T-cell (primary cell): ENCODE results near the gene HOXD13. TPM values are rescaled to one million over a fixed set of nuclear protein-coding genes. Genes with fewer than 3 reads are reported as not detected.

ENCODE experiments used
- ATAC-seq, 4 experiments: fragments of 200-7000 bp in 3 of 4; fragments of 150-1000 bp in 1 of 4; cut with Tn5 transposase; replicated peaks in 1 of 4; 1 replicate in 3 of 4; 2 replicates in 1 of 4; pipeline ENCODE4 v1.10.0; 2021; ENCODE audit warnings: moderate library complexity in 3 of 4, mild to moderate bottlenecking in 2 of 4, moderate number of reproducible peaks in 1 of 4
- CTCF ChIA-PET, 2 donors: fragments of 300-600 bp; sonication (Branson Sonifier 250); formaldehyde crosslinking; loops; one replicate each; lab custom pipeline; 2022; ENCODE audit warnings: antibody characterized with exemption in 2 of 2; lab: Charles Lee
- POLR2A ChIA-PET, 2 donors: fragments of 300-600 bp; sonication (Branson Sonifier 250); formaldehyde crosslinking; loops; one replicate each; lab custom pipeline; 2022; ENCODE audit warnings: antibody characterized with exemption in 2 of 2; lab: Charles Lee
- DNase-seq, 35 experiments: peaks; one replicate each; pipeline versions ENCODE4 v3.0.0 to v3.0.0-alpha.2; 2013 to 2023
- H3K27ac ChIP-seq: one replicate; pipeline ENCODE4 v1.5.1; 2013; ENCODE audit warnings: low read length
- H3K27me3 ChIP-seq, 2 experiments: replicated peaks in 1 of 2; 1 replicate in 1 of 2; 2 replicates in 1 of 2; pipeline versions ENCODE4 v1.6.1 to v1.7.0; 2013; ENCODE audit warnings: low read length in 1 of 2, mixed read lengths in 1 of 2; ENCODE audit not compliant: control insufficient read depth in 2 of 2, insufficient read depth in 2 of 2; ENCODE audit errors: extremely low read depth in 1 of 2
- H3K36me3 ChIP-seq, 2 donors: 1 replicate in 1 of 2; 2 replicates in 1 of 2; pipeline versions ENCODE4 v1.6.1 to v1.7.0; 2013; ENCODE audit warnings: low read length in 1 of 2; ENCODE audit not compliant: control insufficient read depth in 2 of 2, insufficient read depth in 1 of 2; ENCODE audit errors: extremely low read depth in 1 of 2
- H3K4me1 ChIP-seq, 2 experiments: 1 replicate in 1 of 2; 2 replicates in 1 of 2; pipeline versions ENCODE4 v1.6.1 to v1.7.0; 2013; ENCODE audit warnings: low read length in 2 of 2, mixed read lengths in 1 of 2; ENCODE audit not compliant: insufficient read depth in 2 of 2, control insufficient read depth in 1 of 2; ENCODE audit errors: extremely low read depth in 1 of 2
- H3K4me3 ChIP-seq, 2 donors: 1 replicate in 1 of 2; 2 replicates in 1 of 2; pipeline versions ENCODE4 v1.5.1 to v1.7.0; 2013; ENCODE audit warnings: mild to moderate bottlenecking in 2 of 2, low read length in 1 of 2, moderate library complexity in 1 of 2; ENCODE audit not compliant: control insufficient read depth in 1 of 2; ENCODE audit errors: extremely low read depth in 1 of 2
- H3K9me3 ChIP-seq: 2 replicates; pipeline ENCODE4 v1.7.0; 2013
- H3K27ac Mint-ChIP-seq, 2 donors: one replicate each; pipeline ENCODE4 v1.8.0; 2020 to 2021; ENCODE audit warnings: mild to moderate bottlenecking in 2 of 2, mixed read lengths in 2 of 2
- H3K27me3 Mint-ChIP-seq, 2 donors: one replicate each; pipeline ENCODE4 v1.8.0; 2021 to 2022; ENCODE audit warnings: mixed read lengths in 2 of 2
- H3K36me3 Mint-ChIP-seq: one replicate; pipeline ENCODE4 v1.8.0; 2021; ENCODE audit warnings: mixed read lengths
- H3K4me1 Mint-ChIP-seq, 3 donors: one replicate each; pipeline ENCODE4 v1.8.0; 2020 to 2022; ENCODE audit warnings: mixed read lengths in 3 of 3, mild to moderate bottlenecking in 1 of 3
- H3K4me3 Mint-ChIP-seq, 3 donors: one replicate each; pipeline ENCODE4 v1.8.0; 2020 to 2022; ENCODE audit warnings: mild to moderate bottlenecking in 3 of 3, mixed read lengths in 3 of 3, moderate library complexity in 3 of 3
- H3K9me3 Mint-ChIP-seq, 3 donors: one replicate each; pipeline ENCODE4 v1.8.0; 2020 to 2022; ENCODE audit warnings: mixed read lengths in 3 of 3
- WGBS: methylation state at CpG from one replicate; pipeline ENCODE4 v1.1.5; 2013; ENCODE audit warnings: missing lambda C conversion rate; ENCODE audit not compliant: insufficient coverage; 5-methylcytosine and 5-hydroxymethylcytosine counted together
- total RNA-seq, 35 experiments: library from RNA in 6 of 35; stranded (reverse) in 6 of 35; fragments of 120-200 nt in 1 of 35; gene quantifications; one replicate each; pipeline versions ENCODE4 v1.2.1 to v1.2.4 and lab custom pipeline; 2013 to 2026

The HOXD13 gene
- total RNA-seq, 5 donors from 2014 or later (not counting 1 experiment from before 2014, with no cell fraction given) = not detected

- H3K27me3 ChIP-seq = peaks cover 42 to 90% of the 10 kb centered on the region in 2 experiments
- CTCF ChIA-PET = interaction anchor here (0.5 to 1.7 kb wide), 4 partner anchors 9 to 1124 kb away, joined by 3 to 6 read pairs (median 3); no protein-coding TSS in a partner anchor
- Mint-ChIP-seq H3K4me3 (peak overlapping the region in 1 of 3 donors; percentile 69), H3K9me3 (peaks cover 2 to 3% (median 3%) of the 10 kb centered on the region in 3 donors), H3K27ac (no peak overlapping the region), H3K4me1 (peaks cover 9 to 11% (median 10%) of the 10 kb centered on the region in 3 donors), H3K27me3 (peaks cover 76 to 82% of the 10 kb centered on the region in 2 donors), H3K36me3 (peaks cover 3% of the 10 kb centered on the region)
- H3K4me3 ChIP-seq = peak overlapping the region in 1 of 2 donors; percentile 47
- POLR2A ChIA-PET = interaction anchor here in 1 of 2 donors (0.5 kb wide), 1 partner anchor 996 kb away, joined by 3 read pairs; no protein-coding TSS in a partner anchor
- H3K27ac ChIP-seq = no peak overlapping the region
- 16% methylated on average over 40 of the region's 53 CpGs for whole genome bisulfite sequencing
- DNase-seq (no peak), ATAC-seq (no peak)
- peaks cover 0 to 29% of the 10 kb centered on the region in 2 experiments for H3K4me1 ChIP-seq
- H3K9me3 ChIP-seq = no peaks in the 10 kb centered on the region
- H3K36me3 ChIP-seq = no peaks in the 10 kb centered on the region
Observed at GRCh38 chr2:176121190-176122051, 28.9 kb downstream of the HOXD13 start.

- CTCF ChIA-PET = interaction anchor here in 1 of 2 donors (0.5 to 1.7 kb wide), 2 partner anchors 432 to 1123 kb away, joined by 3 read pairs; no protein-coding TSS in a partner anchor
- peaks cover 3% of the 10 kb centered on the region for H3K36me3 Mint-ChIP-seq
- no peak overlapping the region for H3K27ac Mint-ChIP-seq
- DNase-seq (peak in 1 of 35 experiments; percentile 25), ATAC-seq (peak; percentile 8 to 31 (median 16))
- POLR2A ChIA-PET = no interaction called here
- no peaks in the 10 kb centered on the region for H3K36me3 ChIP-seq
- peaks cover 76 to 82% of the 10 kb centered on the region in 2 donors for H3K27me3 Mint-ChIP-seq
- H3K4me3 Mint-ChIP-seq = peak overlapping the region; percentile 34 to 69 (median 49)
- peaks cover 38 to 89% of the 10 kb centered on the region in 2 experiments for H3K27me3 ChIP-seq
- 10% methylated on average over 37 of the region's 47 CpGs for WGBS
- peaks cover 9 to 12% (median 11%) of the 10 kb centered on the region in 3 donors for H3K4me1 Mint-ChIP-seq
- peaks cover 0 to 30% of the 10 kb centered on the region in 2 experiments for H3K4me1 ChIP-seq
- H3K4me3 ChIP-seq = peak overlapping the region; percentile 31 to 79
- no peaks in the 10 kb centered on the region for H3K9me3 ChIP-seq
- H3K9me3 Mint-ChIP-seq = peaks cover 2 to 3% (median 3%) of the 10 kb centered on the region in 3 donors
- H3K27ac ChIP-seq = no peak overlapping the region
Observed at GRCh38 chr2:176122052-176122682, 29.6 kb downstream of the HOXD13 start.

- no peak within 1 kb of the TSS for H3K27ac ChIP-seq
- 7% methylated on average over 70 of the region's 84 CpGs for WGBS
- Mint-ChIP-seq H3K4me1 (peaks cover 9 to 18% (median 15%) of the 10 kb centered on the region in 3 donors), H3K27me3 (peaks cover 79 to 82% of the 10 kb centered on the region in 2 donors), H3K36me3 (peaks cover 3% of the 10 kb centered on the region), H3K9me3 (peaks cover 2 to 3% (median 3%) of the 10 kb centered on the region in 3 donors), H3K27ac (no peak within 1 kb of the TSS), H3K4me3 (peak within 1 kb of the TSS; percentile 34 to 69 (median 49))
- ChIA-PET POLR2A (no interaction called here), CTCF (no interaction called here)
- no peaks in the 10 kb centered on the region for H3K9me3 ChIP-seq
- ATAC-seq = peak; percentile 31 to 62 (median 48)
- H3K4me3 ChIP-seq = peak within 1 kb of the TSS; percentile 31 to 79
- DNase-seq = peak in 5 of 35 experiments; percentile 21 to 38 (median 25)
- peaks cover 0 to 32% of the 10 kb centered on the region in 2 experiments for H3K4me1 ChIP-seq
- peaks cover 40 to 86% of the 10 kb centered on the region in 2 experiments for H3K27me3 ChIP-seq
- H3K36me3 ChIP-seq = no peaks in the 10 kb centered on the region
Observed at GRCh38 chr2:176122683-176123410, 30.3 kb downstream of the HOXD13 start, which contains the start of gene HOXD9. HOXD9 (plus strand) TSS chr2:176122719; CDS start chr2:176122769, 50 bp downstream.

GRCh38 chr2:176123411-176124109 lies 31.0 kb downstream of the HOXD13 start:
- Mint-ChIP-seq H3K36me3 (peaks cover 3% of the 10 kb centered on the region), H3K4me3 (peak overlapping the region in 1 of 3 donors; percentile 69), H3K4me1 (peaks cover 14 to 24% (median 22%) of the 10 kb centered on the region in 3 donors), H3K9me3 (peaks cover 2 to 3% (median 3%) of the 10 kb centered on the region in 3 donors), H3K27me3 (peaks cover 79 to 82% of the 10 kb centered on the region in 2 donors), H3K27ac (peak overlapping the region; percentile 6 to 44)
- ATAC-seq (no peak), DNase-seq (no peak)
- H3K27me3 ChIP-seq = peaks cover 39 to 86% of the 10 kb centered on the region in 2 experiments
- no peak overlapping the region for H3K27ac ChIP-seq
- H3K36me3 ChIP-seq = no peaks in the 10 kb centered on the region
- CTCF ChIA-PET = interaction anchor here in 1 of 2 donors (0.5 to 0.9 kb wide), 3 partner anchors 104 to 1025 kb away, joined by 3 read pairs; no protein-coding TSS in a partner anchor
- peaks cover 0 to 37% of the 10 kb centered on the region in 2 experiments for H3K4me1 ChIP-seq
- H3K4me3 ChIP-seq = peak overlapping the region in 1 of 2 donors; percentile 44
- WGBS = 15% methylated on average over 32 of the region's 40 CpGs
- POLR2A ChIA-PET = interaction anchor here in 1 of 2 donors (0.6 kb wide), 1 partner anchor 14 kb away, joined by 7 read pairs; no protein-coding TSS in a partner anchor
- no peaks in the 10 kb centered on the region for H3K9me3 ChIP-seq

DNA sequence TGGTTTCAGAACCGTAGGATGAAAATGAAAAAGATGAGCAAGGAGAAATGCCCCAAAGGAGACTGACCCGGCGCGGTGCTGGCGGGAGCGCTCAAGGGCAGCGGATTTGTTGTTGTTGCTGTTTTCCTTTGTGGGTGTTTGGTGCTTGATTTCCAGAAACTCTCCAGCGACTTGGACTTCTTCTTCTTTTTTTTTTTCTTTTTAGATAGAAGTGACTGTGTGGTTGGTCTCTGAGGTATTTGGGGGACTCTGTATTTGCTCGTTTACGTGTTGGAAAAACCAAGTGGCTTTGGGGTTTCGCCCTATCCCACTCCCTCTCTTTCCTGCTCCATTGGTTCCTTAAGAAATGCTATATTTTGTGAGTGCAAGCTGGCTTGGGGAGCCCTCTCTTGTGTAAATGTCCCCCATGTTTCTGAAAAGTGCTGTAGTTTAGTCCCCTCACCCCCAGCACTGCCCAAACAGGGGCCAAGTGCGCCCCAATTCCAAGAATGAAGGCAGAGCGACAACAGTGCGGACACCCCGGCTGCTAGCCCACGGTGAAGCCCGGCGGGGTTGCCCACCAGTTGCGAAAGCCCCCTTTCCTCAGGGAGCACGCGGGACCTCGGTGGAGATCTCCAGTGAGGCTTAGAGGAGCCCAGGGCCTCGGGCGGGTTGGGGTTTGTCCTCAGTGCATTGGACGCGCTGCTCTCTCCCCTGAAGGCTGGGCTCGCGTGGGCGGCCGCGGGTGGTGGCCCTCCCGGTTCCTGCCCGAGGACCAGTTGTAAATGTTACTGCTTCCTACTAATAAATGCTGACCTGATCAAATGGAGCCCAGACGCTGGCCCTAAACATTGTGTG lies 31.8 kb downstream of the HOXD13 start:
- CTCF ChIA-PET = interaction anchor here (0.5 to 4.3 kb wide), 6 partner anchors 63 to 1027 kb away, joined by 3 to 64 read pairs (median 3); no protein-coding TSS in a partner anchor
- H3K36me3 Mint-ChIP-seq = no peaks in the 10 kb centered on the region
- Histone ChIP-seq H3K27ac (no peak overlapping the region), H3K27me3 (peaks cover 36 to 87% of the 10 kb centered on the region in 2 experiments), H3K9me3 (no peaks in the 10 kb centered on the region), H3K4me3 (no peak overlapping the region), H3K36me3 (no peaks in the 10 kb centered on the region), H3K4me1 (peaks cover 1 to 41% of the 10 kb centered on the region in 2 experiments)
- H3K4me1 Mint-ChIP-seq = peaks cover 17 to 25% (median 24%) of the 10 kb centered on the region in 3 donors
- 14% methylated on average over 25 of the region's 34 CpGs for WGBS
- POLR2A ChIA-PET = interaction anchor here in 1 of 2 donors (0.6 kb wide), 1 partner anchor 14 kb away, joined by 7 read pairs; no protein-coding TSS in a partner anchor
- peak overlapping the region; percentile 6 to 44 for H3K27ac Mint-ChIP-seq
- DNase-seq = no peak
- no peaks in the 10 kb centered on the region for H3K9me3 Mint-ChIP-seq
- H3K27me3 Mint-ChIP-seq = peaks cover 77 to 83% of the 10 kb centered on the region in 2 donors
- H3K4me3 Mint-ChIP-seq = peak overlapping the region in 1 of 3 donors; percentile 69
- ATAC-seq = no peak
